ENCODE results near the gene NFIA.

The NFIA gene

GRCh38 chr1:61183471-61184039 lies 101.2 kb downstream of the NFIA start:
- H3K4me3 ChIP-seq (ENCODE audit: low read depth, low read length) = peak overlapping the region; percentile 34
- peak; percentile 81 for DNase-seq (ENCODE audit: low read depth)
- no peak for TF ChIP-seq CTCF (conservative IDR thresholded peaks at IDR 0.05; ENCODE audit: low read depth, low read length)

DNA sequence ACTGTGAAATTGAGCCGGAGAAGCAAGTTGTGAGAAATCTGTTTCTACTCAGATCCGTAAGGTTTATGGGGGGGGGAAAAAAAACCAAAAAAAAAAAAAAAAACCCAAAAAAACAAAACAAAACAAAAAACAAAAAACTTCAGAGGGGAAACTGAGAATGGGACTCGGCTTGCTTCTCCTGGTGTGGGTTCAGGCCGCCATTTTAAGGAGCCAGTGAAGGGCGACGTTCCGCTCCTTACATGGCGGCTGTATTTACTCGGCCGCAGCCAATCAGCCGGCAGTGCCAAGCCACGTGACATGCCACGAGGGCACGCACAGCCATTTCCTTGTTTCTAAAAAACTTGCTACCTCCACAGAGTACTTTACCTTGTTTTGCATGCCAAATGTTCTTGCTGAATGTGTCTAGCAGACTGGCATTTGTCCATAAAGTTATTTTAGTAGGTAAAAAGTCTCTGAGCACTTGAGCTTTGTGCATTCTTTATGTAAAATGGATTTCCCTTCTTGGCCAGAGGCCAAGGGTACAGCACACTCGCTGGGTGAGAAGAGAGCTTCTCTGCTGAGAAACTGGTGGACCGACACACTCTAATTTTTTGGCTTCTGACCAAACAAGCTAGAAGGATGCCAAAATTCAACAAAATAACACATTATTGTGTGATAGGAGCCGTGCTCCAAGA lies 101.8 kb downstream of the NFIA start:
- TF ChIP-seq CTCF (conservative IDR thresholded peaks at IDR 0.05; ENCODE audit: low read depth, low read length) = no peak
- peak; percentile 97 for DNase-seq (ENCODE audit: low read depth)
- peak overlapping the region; percentile 34 for H3K4me3 ChIP-seq (ENCODE audit: low read depth, low read length)

- peak overlapping the region; percentile 34 for H3K4me3 ChIP-seq (ENCODE audit: low read depth, low read length)
- DNase-seq (ENCODE audit: low read depth) = no peak
- TF ChIP-seq CTCF (conservative IDR thresholded peaks at IDR 0.05; ENCODE audit: low read depth, low read length) = no peak
Observed at GRCh38 chr1:61184714-61185106, 102.3 kb downstream of the NFIA start.

- no peak for DNase-seq (ENCODE audit: low read depth)
- no peak for TF ChIP-seq CTCF (conservative IDR thresholded peaks at IDR 0.05; ENCODE audit: low read depth, low read length)
- H3K4me3 ChIP-seq (ENCODE audit: low read depth, low read length) = no peak overlapping the region
Observed at GRCh38 chr1:61186753-61187152, 104.4 kb downstream of the NFIA start.

- no peak overlapping the region for H3K4me3 ChIP-seq (ENCODE audit: low read depth, low read length)
- TF ChIP-seq CTCF (conservative IDR thresholded peaks at IDR 0.05; ENCODE audit: low read depth, low read length) = no peak
- DNase-seq (ENCODE audit: low read depth) = no peak
Observed at GRCh38 chr1:61187352-61188086, 105.2 kb downstream of the NFIA start.

GRCh38 chr1:61190153-61190552 lies 107.8 kb downstream of the NFIA start:
- TF ChIP-seq CTCF (conservative IDR thresholded peaks at IDR 0.05; ENCODE audit: low read depth, low read length) = no peak
- no peak overlapping the region for H3K4me3 ChIP-seq (ENCODE audit: low read depth, low read length)
- DNase-seq (ENCODE audit: low read depth) = no peak

Measured in choroid plexus epithelial cell (primary cell).